ENCODE measurements around the gene GUCY2D.

The GUCY2D gene

GRCh38 chr17:8063761-8064534, 61.5 kb downstream of the GUCY2D start:
- DNase-seq (ENCODE audit: low read depth, low spot score), result no peak

DNA sequence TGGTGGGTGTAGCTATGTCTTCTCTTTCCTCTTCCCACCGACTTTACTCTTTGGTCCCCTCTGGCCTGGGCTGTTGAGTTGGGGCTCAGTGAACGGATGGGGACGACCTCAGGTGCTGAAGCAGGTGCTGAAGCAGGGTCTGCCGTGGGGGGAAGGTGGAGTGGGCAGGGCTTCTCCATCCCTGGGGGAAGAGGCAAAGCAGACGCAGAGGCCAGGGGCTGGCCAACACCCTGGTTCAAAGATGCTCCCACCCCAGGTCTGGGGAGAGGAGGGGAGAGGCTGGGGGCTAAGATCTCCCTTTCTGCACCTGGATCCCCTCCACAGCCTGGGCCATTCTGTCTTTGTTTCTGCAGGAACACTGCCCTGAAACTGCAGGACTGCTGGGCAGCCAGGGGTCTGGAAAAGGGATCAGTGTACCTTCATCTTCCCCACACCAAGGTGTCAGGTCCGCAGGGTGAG, 62.2 kb downstream of the GUCY2D start:
- DNase-seq (ENCODE audit: low read depth, low spot score), result no peak

DNA sequence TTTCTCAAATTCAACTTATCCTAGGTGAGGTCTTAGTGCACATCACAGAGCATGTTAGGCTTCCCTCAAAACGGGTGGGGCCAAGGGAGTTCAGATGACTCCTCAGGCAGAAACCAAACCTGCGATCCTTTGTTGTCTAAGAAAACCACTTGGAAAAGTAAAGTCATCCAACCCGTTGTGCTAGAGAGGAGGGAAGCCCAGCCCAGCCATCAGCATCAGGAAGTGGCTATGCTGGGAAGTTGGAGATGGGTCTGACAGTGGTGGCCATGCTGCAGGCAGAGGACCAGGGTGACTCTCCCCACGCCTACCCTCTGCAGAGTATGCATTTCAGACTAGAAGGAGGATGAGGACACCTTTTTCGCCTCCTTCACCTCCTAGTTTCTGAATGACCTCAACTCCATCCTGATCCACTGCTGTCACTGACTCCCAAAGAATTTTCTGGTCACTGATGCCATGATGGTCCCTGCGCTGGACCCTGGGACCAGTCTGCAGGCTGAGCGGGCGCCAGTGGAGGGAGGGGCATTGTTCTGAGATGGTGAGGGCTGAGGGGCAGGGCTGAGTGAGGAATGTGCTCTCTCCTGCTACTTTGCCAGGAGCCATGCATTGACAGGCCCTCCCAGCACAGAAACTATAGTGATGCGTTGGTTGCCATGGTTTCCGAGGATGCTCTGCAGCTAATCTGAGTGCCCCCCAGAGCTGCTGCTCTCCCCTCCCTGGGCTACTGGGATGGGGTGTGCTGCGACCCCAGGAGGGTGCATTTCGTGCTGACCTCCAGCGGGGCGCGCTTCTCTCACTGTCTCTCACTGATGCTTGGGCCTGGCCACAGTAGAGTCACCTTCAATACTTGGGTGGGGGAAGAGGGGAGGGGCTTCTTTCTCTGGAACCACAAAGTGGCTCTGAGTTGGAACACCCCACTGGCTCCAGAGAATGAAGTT, 64.7 kb downstream of the GUCY2D start:
- DNase-seq (ENCODE audit: low read depth, low spot score), result peak; percentile 31

- DNase-seq (ENCODE audit: low read depth, low spot score), result no peak
Observed at GRCh38 chr17:8067806-8068205, 65.4 kb downstream of the GUCY2D start.

DNA sequence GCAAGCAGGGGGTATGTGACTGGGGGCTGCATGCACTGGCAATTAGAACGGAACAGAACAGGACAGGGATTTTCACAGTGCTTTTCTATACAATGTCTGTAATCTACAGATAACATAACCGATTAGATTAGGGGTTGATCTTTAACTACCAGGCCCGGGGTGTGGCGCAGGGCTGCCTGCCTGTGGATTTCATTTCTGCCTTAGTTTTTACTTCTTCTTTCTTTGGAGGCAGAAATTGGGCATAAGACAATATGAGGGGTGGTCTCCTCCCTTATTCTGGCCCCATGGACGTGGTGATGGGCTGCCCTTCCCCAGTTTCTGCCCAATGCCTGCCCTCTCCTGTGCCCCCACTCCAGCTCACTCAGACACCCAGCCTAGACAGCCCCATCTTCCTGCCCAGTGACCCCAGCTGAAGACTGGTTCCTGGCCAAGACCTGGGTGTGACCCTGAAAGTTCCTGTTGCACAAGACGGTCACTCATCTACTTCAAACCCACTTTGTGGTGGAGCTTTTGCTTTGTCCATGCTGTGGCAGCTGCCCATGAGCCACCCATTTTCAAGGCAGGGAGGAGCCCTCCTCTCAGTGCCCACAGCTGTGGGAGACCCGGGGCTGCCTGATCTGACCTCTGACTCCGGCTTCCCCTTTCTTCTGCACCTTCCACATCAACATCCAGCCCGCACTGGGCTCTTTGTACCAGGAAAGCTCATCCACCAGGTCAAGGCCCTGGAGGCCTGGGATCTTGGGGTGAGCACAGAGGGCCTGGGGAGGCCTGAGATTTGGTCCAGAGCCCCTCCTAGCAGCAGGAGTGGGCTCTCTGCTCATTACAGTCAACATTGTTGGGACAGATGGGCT, 66.5 kb downstream of the GUCY2D start:
- DNase-seq (ENCODE audit: low read depth, low spot score), result no peak

DNA sequence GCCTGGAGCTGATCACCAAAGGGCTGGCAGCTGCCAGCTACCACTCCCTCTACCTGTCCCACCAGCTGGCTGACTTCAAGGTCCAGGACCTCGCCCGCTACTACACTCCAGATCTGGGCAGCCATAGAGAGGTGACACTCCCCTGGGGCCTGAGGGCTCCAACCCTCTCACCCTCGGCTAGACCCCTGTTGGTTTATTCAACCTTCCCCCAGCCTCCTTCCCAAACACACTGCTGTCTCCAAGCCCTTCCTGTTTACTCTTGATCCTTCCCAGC, 67.1 kb downstream of the GUCY2D start:
- DNase-seq (ENCODE audit: low read depth, low spot score), result no peak
